RWPE2 (cell line): ENCODE data around the gene KIF25.

Source experiments
- ATAC-seq: fragments of 200-7000 bp; cut with Tn5 transposase; 3 replicates; pipeline ENCODE4 v1.9.1; 2021; ENCODE audit warnings: low read depth
- DNase-seq: peaks from one replicate; pipeline ENCODE4 v3.0.0-alpha.2; 2020; ENCODE audit warnings: low spot score
- H3K27ac ChIP-seq: fragments of 450-650 bp; 2 replicates; pipeline ENCODE4 v1.5.1; 2017; ENCODE audit warnings: mild to moderate bottlenecking; ENCODE audit not compliant: poor library complexity, severe bottlenecking
- H3K27me3 ChIP-seq: fragments of 250-450 bp; sonication (Bioruptor Pico); 2 replicates; pipeline ENCODE4 v1.5.1; 2021; ENCODE audit warnings: mild to moderate bottlenecking, moderate library complexity; ENCODE audit not compliant: insufficient read depth, poor library complexity, severe bottlenecking
- H3K36me3 ChIP-seq: fragments of 250-450 bp; sonication (Bioruptor Pico); 2 replicates; pipeline ENCODE4 v1.5.1; 2020; ENCODE audit warnings: low read depth, mild to moderate bottlenecking, moderate library complexity
- H3K4me1 ChIP-seq: fragments of 250-450 bp; sonication (Bioruptor Pico); 2 replicates; pipeline ENCODE4 v1.5.1; 2021; ENCODE audit warnings: mild to moderate bottlenecking, moderate library complexity; ENCODE audit not compliant: insufficient read depth, poor library complexity, severe bottlenecking
- H3K4me3 ChIP-seq: fragments of 250-450 bp; sonication (Bioruptor Pico); 2 replicates; pipeline ENCODE4 v1.5.1; 2021; ENCODE audit warnings: mild to moderate bottlenecking, moderate library complexity; ENCODE audit not compliant: severe bottlenecking
- H3K9me3 ChIP-seq: fragments of 250-450 bp; sonication (Bioruptor Pico); 2 replicates; pipeline ENCODE4 v1.5.1; 2021; ENCODE audit warnings: mild to moderate bottlenecking, moderate library complexity; ENCODE audit not compliant: severe bottlenecking
- CTCF ChIP-seq: fragments of 450-650 bp; IDR thresholded peaks from one replicate; pipeline ENCODE4 v1.5.1; 2017; ENCODE audit warnings: mild to moderate bottlenecking, moderate library complexity; ENCODE audit not compliant: poor library complexity, severe bottlenecking

Gene KIF25

GRCh38 chr6:168025831-168026710 lies 28.6 kb downstream of the KIF25 start:
- Histone ChIP-seq H3K27me3 (no peaks in the 10 kb centered on the region), H3K27ac (no peak overlapping the region)

GRCh38 chr6:168026925-168027324 lies 29.5 kb downstream of the KIF25 start:
- no peaks in the 10 kb centered on the region for H3K36me3 ChIP-seq
- H3K4me1 ChIP-seq: no peaks in the 10 kb centered on the region
- H3K27ac ChIP-seq: no peak overlapping the region
- no peak overlapping the region for H3K4me3 ChIP-seq
- H3K9me3 ChIP-seq: no peaks in the 10 kb centered on the region
- no peak for TF ChIP-seq CTCF
- DNase-seq: no peak
- no peaks in the 10 kb centered on the region for H3K27me3 ChIP-seq
- ATAC-seq: no peak

More at GRCh38 chr6:168025831-168026710, 28.6 kb downstream of the KIF25 start:
- H3K4me1 ChIP-seq: no peaks in the 10 kb centered on the region
- no peak overlapping the region for H3K4me3 ChIP-seq
- H3K36me3 ChIP-seq: no peaks in the 10 kb centered on the region
- no peaks in the 10 kb centered on the region for H3K9me3 ChIP-seq
- TF ChIP-seq CTCF: no peak
- ATAC-seq: no peak
- DNase-seq: no peak

- H3K27ac ChIP-seq: no peak overlapping the region
- H3K36me3 ChIP-seq: no peaks in the 10 kb centered on the region
- H3K4me3 ChIP-seq: no peak overlapping the region
- DNase-seq (no peak), ATAC-seq (no peak)
- H3K4me1 ChIP-seq: no peaks in the 10 kb centered on the region
- H3K27me3 ChIP-seq: no peaks in the 10 kb centered on the region
- no peak for TF ChIP-seq CTCF
- H3K9me3 ChIP-seq: no peaks in the 10 kb centered on the region
Measured at GRCh38 chr6:168027521-168027920, 30.1 kb downstream of the KIF25 start.

GRCh38 chr6:168028181-168028580 lies 30.7 kb downstream of the KIF25 start:
- DNase-seq (no peak), ATAC-seq (no peak)
- no peaks in the 10 kb centered on the region for H3K36me3 ChIP-seq
- no peak overlapping the region for H3K4me3 ChIP-seq
- H3K27me3 ChIP-seq: no peaks in the 10 kb centered on the region
- H3K9me3 ChIP-seq: no peaks in the 10 kb centered on the region
- no peak for TF ChIP-seq CTCF
- H3K27ac ChIP-seq: no peak overlapping the region
- H3K4me1 ChIP-seq: no peaks in the 10 kb centered on the region
